Panc1 (cell line): Measurements from ENCODE around the gene MUC5AC.

Experiments
- CTCF ChIP-seq: fragments of 450-650 bp; IDR thresholded peaks from 2 replicates; pipeline ENCODE4 v1.5.1; 2017; ENCODE audit warnings: mild to moderate bottlenecking
- POLR2AphosphoS5 ChIP-seq: IDR thresholded peaks from 2 replicates; pipeline ENCODE4 v1.6.1; 2012; ENCODE audit warnings: mild to moderate bottlenecking, low read depth, low read length, moderate library complexity

- no peak for TF ChIP-seq CTCF
- TF ChIP-seq POLR2AphosphoS5, result no peak
Observed at GRCh38 chr11:1208394-1209261, 50.9 kb downstream of the MUC5AC start.
